HepG2 (cell line): Measurements from ENCODE around the gene SYTL5. TPM values are rescaled to one million over a fixed set of nuclear protein-coding genes. Genes with fewer than 3 reads are reported as not detected.

Source experiments
- ATAC-seq: fragments of 200-7000 bp; cut with Tn5 transposase; 3 replicates; pipeline ENCODE4 v1.9.1; 2020; ENCODE audit warnings: mild to moderate bottlenecking, moderate library complexity
- BruUV-seq: library from RNA; stranded (reverse); fragments of 400-500 nt; replicated peaks from 2 replicates; lab custom pipeline; 2021; lab: Mats Ljungman, UMichigan
- CTCF ChIA-PET: fragments of 300-600 bp; formaldehyde crosslinking; extraction: SDS; loops from one replicate; lab custom pipeline; 2021; ENCODE audit warnings: low total read pairs, inconsistent platforms, low intra/inter-chr PET ratio; lab: Yijun Ruan, JAX
- POLR2A ChIA-PET: fragments of 350-600 bp; sonication (Branson Sonifier 250); formaldehyde crosslinking; loops from one replicate; lab custom pipeline; 2020; ENCODE audit warnings: antibody characterized with exemption, inconsistent platforms; lab: Yijun Ruan, JAX
- DNase-seq: peaks from one replicate; pipeline ENCODE4 v3.0.0-alpha.2; 2015; ENCODE audit warnings: low spot score
- FAIRE-seq: peaks from 3 replicates; lab custom pipeline; 2011; peaks lifted over from hg19 to GRCh38; lab: Jason Lieb, UNC
- H2AFZ ChIP-seq: one replicate; pipeline ENCODE4 v1.6.1; 2011; ENCODE audit warnings: low read length, inconsistent platforms
- H3K27ac ChIP-seq: fragments of 300-600 bp; 3 replicates; pipeline ENCODE4 v1.8.0; 2011; ENCODE audit warnings: mixed run types, mild to moderate bottlenecking, mixed read lengths, low read length, inconsistent platforms; ENCODE audit not compliant: insufficient read depth; ENCODE audit errors: extremely low read length
- H3K27me3 ChIP-seq, 2 experiments: fragments of 200-600 bp in 1 of 2; 2 replicates in 1 of 2; 3 replicates in 1 of 2; pipeline versions ENCODE4 v1.6.0 to v1.8.0; 2011; ENCODE audit warnings: low read length in 2 of 2, mild to moderate bottlenecking in 2 of 2, moderate library complexity in 2 of 2, inconsistent platforms in 1 of 2; ENCODE audit not compliant: insufficient read depth in 2 of 2, control insufficient read depth in 1 of 2
- H3K36me3 ChIP-seq, 2 experiments: fragments of 200-600 bp in 1 of 2; replicated peaks in 1 of 2; 2 replicates in 1 of 2; 3 replicates in 1 of 2; pipeline versions ENCODE4 v1.5.1 to v1.8.0; 2011; ENCODE audit warnings: low read length in 2 of 2, inconsistent platforms in 1 of 2; ENCODE audit not compliant: insufficient read depth in 2 of 2, control insufficient read depth in 1 of 2
- H3K4me1 ChIP-seq: 2 replicates; pipeline ENCODE4 v1.5.1; 2012; ENCODE audit warnings: low read length, inconsistent platforms; ENCODE audit not compliant: insufficient read depth
- H3K4me2 ChIP-seq: 2 replicates; pipeline ENCODE4 v1.6.0; 2011; ENCODE audit warnings: low read depth, low read length, inconsistent platforms
- H3K4me3 ChIP-seq, 3 experiments: fragments of 200-600 bp in 1 of 3; sonication (generic), shearing (Covaris generic) in 1 of 3; replicated peaks in 1 of 3; 2 replicates each; pipeline ENCODE4 v1.5.1; 2011 to 2016; ENCODE audit warnings: low read length in 3 of 3, inconsistent platforms in 2 of 3, low read depth in 2 of 3, mild to moderate bottlenecking in 2 of 3, control low read depth in 1 of 3, mixed read lengths in 1 of 3; ENCODE audit not compliant: insufficient read depth in 1 of 3
- H3K79me2 ChIP-seq: one replicate; pipeline ENCODE4 v1.6.1; 2011; ENCODE audit warnings: low read length, inconsistent platforms; ENCODE audit not compliant: insufficient read depth
- H3K9ac ChIP-seq: 2 replicates; pipeline ENCODE4 v1.6.0; 2011; ENCODE audit warnings: mild to moderate bottlenecking, low read depth, low read length, inconsistent platforms; ENCODE audit not compliant: insufficient read depth
- H3K9me3 ChIP-seq: 2 replicates; pipeline ENCODE4 v1.5.1; 2012; ENCODE audit warnings: mild to moderate bottlenecking, low read length
- H4K20me1 ChIP-seq: 2 replicates; pipeline ENCODE4 v1.6.0; 2011; ENCODE audit warnings: inconsistent platforms, mild to moderate bottlenecking, low read length, moderate library complexity; ENCODE audit not compliant: insufficient read depth
- EZH2 ChIP-seq: conservative IDR thresholded peaks from 2 replicates; pipeline ENCODE4 v1.6.1; 2012; ENCODE audit warnings: mild to moderate bottlenecking, low read depth, low read length, moderate library complexity
- GTF3A ChIP-seq: sonication (generic); formaldehyde crosslinking; conservative IDR thresholded peaks from 2 replicates; pipeline ENCODE4 v1.4.0; 2020; ENCODE audit warnings: mild to moderate bottlenecking, missing genetic modification reagents
- HDAC2 ChIP-seq: sonication (generic); formaldehyde crosslinking; IDR thresholded peaks from 2 replicates; pipeline ENCODE4 v1.4.0; 2020; ENCODE audit warnings: missing genetic modification reagents
- NFE2L1 ChIP-seq: sonication (generic); formaldehyde crosslinking; IDR thresholded peaks from 2 replicates; pipeline ENCODE4 v1.4.0; 2020; ENCODE audit warnings: missing genetic modification reagents, mild to moderate bottlenecking, borderline replicate concordance
- POLR2A ChIP-seq, 2 experiments: IDR thresholded peaks; 2 replicates each; pipeline ENCODE4 v1.6.1; 2011; ENCODE audit warnings: low read depth in 2 of 2, low read length in 2 of 2, mild to moderate bottlenecking in 1 of 2, moderate library complexity in 1 of 2; ENCODE audit not compliant: insufficient read depth in 1 of 2
- SNAPC5 ChIP-seq: sonication (generic); formaldehyde crosslinking; IDR thresholded peaks from 2 replicates; pipeline ENCODE4 v1.8.1; 2023; ENCODE audit warnings: mild to moderate bottlenecking, missing genetic modification reagents, borderline replicate concordance
- ZNF18 ChIP-seq: sonication (generic); formaldehyde crosslinking; IDR thresholded peaks from 2 replicates; pipeline ENCODE4 v1.8.0; 2022; ENCODE audit warnings: mild to moderate bottlenecking, missing genetic modification reagents; ENCODE audit not compliant: insufficient replicate concordance
- ZNF431 ChIP-seq: sonication (generic); formaldehyde crosslinking; IDR thresholded peaks from 2 replicates; pipeline ENCODE4 v1.9.0; 2022; ENCODE audit warnings: missing genetic modification reagents, low read depth, mild to moderate bottlenecking, borderline replicate concordance
- WGBS: methylation state at CpG from one replicate; pipeline ENCODE4 v1.1.6; 2017; ENCODE audit warnings: low lambda C conversion rate; 5-methylcytosine and 5-hydroxymethylcytosine counted together
- in situ Hi-C: cut with HindIII; loops from 2 replicates; pipeline ENCODE4 v1.10.0; 2017; ENCODE audit warnings: low pct_unique_long_range_greater_than_20kb; ENCODE audit not compliant: extremely low pct_ligation_motif_present
- intact Hi-C: fragments of 100-400 bp; cut with micrococcal nuclease; formaldehyde crosslinking; loops from one replicate; pipeline ENCODE4 v1.10.0; 2022; ENCODE audit not compliant: unreplicated experiment
- polyA plus RNA-seq, 8 experiments: library from polyadenylated mRNA; depleted of rRNA in 3 of 8; stranded (reverse) in 7 of 8; unstranded in 1 of 8; fragments of >200 nt; fragmentation: Illumina TruSeq in 4 of 8; extraction: Trizol in 4 of 8; gene quantifications; 2 replicates each; pipeline versions ENCODE4 v1.2.1 to v1.2.3, GENCODE V29; 2011 to 2016; ENCODE audit warnings: low read depth in 4 of 8, missing spikeins in 1 of 8, mixed read lengths in 1 of 8; ENCODE audit not compliant: insufficient read depth in 1 of 8
- total RNA-seq, 5 experiments: library from RNA; depleted of rRNA; stranded (reverse); fragments of >200 nt; fragmentation: Illumina TruSeq; extraction: Trizol; gene quantifications; 2 replicates each; pipeline ENCODE4 v1.2.3, GENCODE V29; 2016; ENCODE audit warnings: low read depth in 1 of 5
- TF ChIP-seq, protein P1 (sequence below): fragments of 450-650 bp; IDR thresholded peaks from 2 replicates; pipeline ENCODE4 v1.6.1; 2017

Gene SYTL5
- total and polyA plus RNA-seq, 2 of the 13 experiments (the other 11 are each of a cell fraction or from before 2014, with no cell fraction given), result not detected

DNA sequence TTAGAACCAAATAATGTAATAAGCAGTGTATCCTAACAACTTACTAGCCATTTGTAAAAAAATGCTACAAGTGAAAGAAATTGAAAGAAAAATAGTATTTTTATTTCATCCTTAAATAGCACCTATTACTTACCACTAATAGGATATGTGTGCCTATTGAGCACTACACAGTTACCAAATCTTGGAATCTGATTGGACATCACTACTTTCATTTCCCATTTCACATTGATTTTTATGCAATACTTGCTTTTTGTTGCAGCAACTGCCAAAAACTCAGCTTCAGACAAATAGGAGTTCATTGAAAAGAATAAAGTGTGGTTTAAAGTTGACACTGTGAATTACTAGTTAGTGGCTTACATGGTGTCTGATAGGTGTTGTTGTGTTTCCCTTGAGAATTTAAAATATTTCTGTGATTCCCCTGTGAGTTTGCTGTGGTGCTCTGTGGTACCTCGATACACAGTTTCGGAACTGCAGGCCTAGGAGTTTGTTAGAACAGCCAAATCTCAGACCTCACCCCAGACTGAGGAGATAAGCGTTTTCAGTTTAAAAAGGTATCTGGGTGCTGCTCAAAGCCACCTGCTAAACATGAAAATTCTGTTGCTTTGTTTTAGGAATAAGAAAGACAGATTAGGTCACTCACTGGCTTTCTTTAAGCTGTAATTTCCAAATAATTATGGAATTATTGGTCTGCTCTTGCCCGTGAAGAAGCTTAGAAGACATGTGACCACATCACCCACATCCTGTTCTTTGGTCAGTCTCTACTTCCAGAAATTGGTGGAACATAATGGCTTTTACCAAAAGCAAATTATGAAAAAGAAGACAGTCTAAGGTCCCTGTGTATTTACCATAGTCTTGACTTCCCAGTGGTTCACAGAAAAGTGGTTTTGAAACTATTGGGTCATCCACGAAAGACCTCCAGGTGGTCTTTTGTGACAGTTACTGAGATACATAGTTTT is 97.8 kb downstream of the SYTL5 start:
- Histone ChIP-seq H3K79me2 (no peaks in the 10 kb centered on the region), H4K20me1 (no peaks in the 10 kb centered on the region), H3K9me3 (no peaks in the 10 kb centered on the region), H3K9ac (no peak overlapping the region), H3K36me3 (no peaks in the 10 kb centered on the region), H3K4me2 (no peak overlapping the region), H3K27ac (no peak overlapping the region), H3K4me3 (no peak overlapping the region), H3K27me3 (no peaks in the 10 kb centered on the region), H3K4me1 (peaks cover 10% of the 10 kb centered on the region; the same call in 1 of the 2 replicates), H2AFZ (no peak overlapping the region)
- TF ChIP-seq EZH2 (no peak), ZNF431 (no peak), POLR2A (IDR thresholded peaks at IDR 0.05; ENCODE audit: insufficient read depth in 1 of 2, low read depth in 2 of 2, low read length in 2 of 2) (no peak), HDAC2 (CRISPR knock-in tag) (no peak), NFE2L1 (CRISPR knock-in tag) (no peak), SNAPC5 (CRISPR knock-in tag) (no peak), ZNF18 (no peak), GTF3A (CRISPR knock-in tag) (no peak)
- TF ChIP-seq, protein P1, sequence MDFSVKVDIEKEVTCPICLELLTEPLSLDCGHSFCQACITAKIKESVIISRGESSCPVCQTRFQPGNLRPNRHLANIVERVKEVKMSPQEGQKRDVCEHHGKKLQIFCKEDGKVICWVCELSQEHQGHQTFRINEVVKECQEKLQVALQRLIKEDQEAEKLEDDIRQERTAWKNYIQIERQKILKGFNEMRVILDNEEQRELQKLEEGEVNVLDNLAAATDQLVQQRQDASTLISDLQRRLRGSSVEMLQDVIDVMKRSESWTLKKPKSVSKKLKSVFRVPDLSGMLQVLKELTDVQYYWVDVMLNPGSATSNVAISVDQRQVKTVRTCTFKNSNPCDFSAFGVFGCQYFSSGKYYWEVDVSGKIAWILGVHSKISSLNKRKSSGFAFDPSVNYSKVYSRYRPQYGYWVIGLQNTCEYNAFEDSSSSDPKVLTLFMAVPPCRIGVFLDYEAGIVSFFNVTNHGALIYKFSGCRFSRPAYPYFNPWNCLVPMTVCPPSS, result no peak
- intact Hi-C loops, result no loop called here
- DNase-seq (no peak), FAIRE-seq (no peak), ATAC-seq (no peak)
- in situ Hi-C loops, result no loop called here
- ChIA-PET POLR2A (no interaction called here), CTCF (no interaction called here)
- no TSS peak for BruUV-seq
- WGBS, result 3% methylated on average over 4 of the region's 5 CpGs
